Panc1 (cell line): ENCODE data around the gene NR1H3. TPM values are rescaled to one million over a fixed set of nuclear protein-coding genes. Genes with fewer than 3 reads are reported as not detected.

ENCODE experiments used
- ATAC-seq: fragments of 200-7000 bp; cut with Tn5 transposase; 2 replicates; pipeline ENCODE4 v1.9.1; 2020; ENCODE audit warnings: mild to moderate bottlenecking, moderate library complexity
- BruUV-seq: library from RNA; stranded (reverse); fragments of 400-500 nt; replicated peaks from 2 replicates; lab custom pipeline; 2021; lab: Mats Ljungman, UMichigan
- CTCF ChIA-PET: fragments of 300-600 bp; sonication (Branson Sonifier 250); formaldehyde crosslinking; loops from one replicate; lab custom pipeline; 2022; ENCODE audit warnings: antibody characterized with exemption; lab: Charles Lee
- POLR2A ChIA-PET: fragments of 300-600 bp; sonication (Branson Sonifier 250); formaldehyde crosslinking; loops from one replicate; lab custom pipeline; 2022; ENCODE audit warnings: antibody characterized with exemption; lab: Charles Lee
- DNase-seq: peaks from one replicate; pipeline ENCODE4 v3.0.0-alpha.2; 2010; ENCODE audit warnings: low read depth, low spot score
- H3K27ac ChIP-seq: 2 replicates; pipeline ENCODE4 v1.5.1; 2011; ENCODE audit warnings: mild to moderate bottlenecking, low read length, inconsistent platforms
- H3K27me3 ChIP-seq: fragments of 200-500 bp; sonication (Bioruptor generic); 2 replicates; pipeline ENCODE4 v1.6.0; 2014; ENCODE audit warnings: low read length, inconsistent platforms; ENCODE audit not compliant: control insufficient read depth, insufficient read depth
- H3K36me3 ChIP-seq: fragments of 200-500 bp; sonication (Bioruptor generic); 2 replicates; pipeline ENCODE4 v1.5.1; 2014; ENCODE audit warnings: inconsistent platforms, mild to moderate bottlenecking, low read length, moderate library complexity; ENCODE audit not compliant: control insufficient read depth, insufficient read depth
- H3K4me1 ChIP-seq: 2 replicates; pipeline ENCODE4 v1.5.1; 2011; ENCODE audit warnings: inconsistent platforms, mild to moderate bottlenecking, low read length, moderate library complexity; ENCODE audit not compliant: control insufficient read depth, insufficient read depth
- H3K4me3 ChIP-seq, 2 experiments: 2 replicates each; pipeline ENCODE4 v1.5.1; 2011 to 2012; ENCODE audit warnings: low read depth in 2 of 2, low read length in 2 of 2, mild to moderate bottlenecking in 2 of 2, inconsistent platforms in 1 of 2, moderate library complexity in 1 of 2
- H3K9me3 ChIP-seq: fragments of 200-500 bp; sonication (Bioruptor generic); 2 replicates; pipeline ENCODE4 v1.5.1; 2014; ENCODE audit warnings: low read depth, mild to moderate bottlenecking, inconsistent platforms, low read length, moderate library complexity; ENCODE audit not compliant: control insufficient read depth, insufficient read depth
- POLR2AphosphoS5 ChIP-seq: IDR thresholded peaks from 2 replicates; pipeline ENCODE4 v1.6.1; 2012; ENCODE audit warnings: mild to moderate bottlenecking, low read depth, low read length, moderate library complexity
- SIN3A ChIP-seq: IDR thresholded peaks from 2 replicates; pipeline ENCODE4 v1.6.1; 2012; ENCODE audit warnings: low read depth, mild to moderate bottlenecking, low read length, moderate library complexity, borderline replicate concordance; ENCODE audit not compliant: insufficient read depth
- TCF7L2 ChIP-seq: IDR thresholded peaks from 2 replicates; pipeline ENCODE4 v1.6.1; 2011; ENCODE audit warnings: mild to moderate bottlenecking, low read depth, low read length, inconsistent platforms
- in situ Hi-C: cut with HindIII; loops from 2 replicates; pipeline ENCODE4 v1.10.0; 2016; ENCODE audit warnings: low sequenced_read_pairs, low pct_unique_long_range_greater_than_20kb
- intact Hi-C: fragments of 100-400 bp; cut with micrococcal nuclease; formaldehyde crosslinking; loops from one replicate; pipeline ENCODE4 v1.10.0; 2022; ENCODE audit not compliant: unreplicated experiment
- total RNA-seq: library from RNA; stranded (reverse); gene quantifications from one replicate; pipeline ENCODE4 v1.2.1, GENCODE V29; 2021; ENCODE audit not compliant: unreplicated experiment
- TF ChIP-seq, protein P1 (sequence below), 2 experiments: IDR thresholded peaks; 2 replicates each; pipeline ENCODE4 v1.6.1; 2011 to 2012; ENCODE audit warnings: low read depth in 2 of 2, control low read depth in 1 of 2, low read length in 1 of 2, mild to moderate bottlenecking in 1 of 2, moderate library complexity in 1 of 2; ENCODE audit not compliant: insufficient read depth in 1 of 2
- TF ChIP-seq, protein P2 (sequence below): fragments of 450-650 bp; IDR thresholded peaks from 2 replicates; pipeline ENCODE4 v1.5.1; 2017; ENCODE audit warnings: mild to moderate bottlenecking

Gene NR1H3
- total RNA-seq, 1 experiment from 2014 or later = 17.2 TPM

DNA sequence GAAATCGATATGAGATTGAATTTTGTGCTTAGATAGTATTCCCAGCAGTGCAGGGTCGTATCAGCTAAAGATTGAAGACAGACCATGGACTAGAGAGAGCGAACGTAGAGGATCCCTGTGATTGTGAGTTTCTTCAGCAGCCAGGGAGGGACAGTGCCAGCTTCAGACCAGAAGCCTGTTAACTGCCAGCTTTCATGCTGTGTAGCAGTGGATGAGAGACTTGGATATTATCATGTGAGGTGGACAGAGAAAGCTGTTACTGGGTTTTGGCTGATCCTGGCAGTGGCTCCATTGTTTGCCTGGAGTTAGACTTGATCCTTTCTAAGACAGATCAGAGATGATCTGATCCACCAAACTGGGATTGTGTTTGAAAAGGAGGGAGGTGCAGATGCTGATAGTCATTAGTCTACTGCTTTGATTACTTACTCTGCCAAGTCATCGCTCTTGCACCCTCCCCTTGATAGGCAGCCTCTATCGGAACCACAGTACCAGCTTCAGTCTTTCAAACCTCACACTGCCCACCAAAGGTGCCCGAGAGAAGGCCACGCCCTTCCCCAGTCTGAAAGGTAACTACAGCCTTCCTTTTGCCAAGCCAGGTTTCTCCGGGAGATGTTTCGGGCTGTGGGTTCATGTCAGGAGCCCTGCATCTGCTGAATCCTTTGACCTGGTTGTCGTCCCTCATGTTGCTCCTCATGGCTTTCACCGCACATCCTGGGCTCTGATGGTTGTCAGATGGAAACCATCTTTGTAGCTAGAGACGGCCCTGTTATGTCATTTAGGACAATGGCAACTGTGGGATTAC lies 28.4 kb downstream of the NR1H3 start:
- H3K27ac ChIP-seq = no peak overlapping the region
- H3K4me1 ChIP-seq = no peaks in the 10 kb centered on the region
- no peak overlapping the region for H3K4me3 ChIP-seq
- no peak for DNase-seq
- in situ Hi-C loops = no loop called here
- CTCF ChIA-PET = no interaction called here
- H3K9me3 ChIP-seq = no peaks in the 10 kb centered on the region
- intact Hi-C loops = no loop called here
- TF ChIP-seq, protein P1, sequence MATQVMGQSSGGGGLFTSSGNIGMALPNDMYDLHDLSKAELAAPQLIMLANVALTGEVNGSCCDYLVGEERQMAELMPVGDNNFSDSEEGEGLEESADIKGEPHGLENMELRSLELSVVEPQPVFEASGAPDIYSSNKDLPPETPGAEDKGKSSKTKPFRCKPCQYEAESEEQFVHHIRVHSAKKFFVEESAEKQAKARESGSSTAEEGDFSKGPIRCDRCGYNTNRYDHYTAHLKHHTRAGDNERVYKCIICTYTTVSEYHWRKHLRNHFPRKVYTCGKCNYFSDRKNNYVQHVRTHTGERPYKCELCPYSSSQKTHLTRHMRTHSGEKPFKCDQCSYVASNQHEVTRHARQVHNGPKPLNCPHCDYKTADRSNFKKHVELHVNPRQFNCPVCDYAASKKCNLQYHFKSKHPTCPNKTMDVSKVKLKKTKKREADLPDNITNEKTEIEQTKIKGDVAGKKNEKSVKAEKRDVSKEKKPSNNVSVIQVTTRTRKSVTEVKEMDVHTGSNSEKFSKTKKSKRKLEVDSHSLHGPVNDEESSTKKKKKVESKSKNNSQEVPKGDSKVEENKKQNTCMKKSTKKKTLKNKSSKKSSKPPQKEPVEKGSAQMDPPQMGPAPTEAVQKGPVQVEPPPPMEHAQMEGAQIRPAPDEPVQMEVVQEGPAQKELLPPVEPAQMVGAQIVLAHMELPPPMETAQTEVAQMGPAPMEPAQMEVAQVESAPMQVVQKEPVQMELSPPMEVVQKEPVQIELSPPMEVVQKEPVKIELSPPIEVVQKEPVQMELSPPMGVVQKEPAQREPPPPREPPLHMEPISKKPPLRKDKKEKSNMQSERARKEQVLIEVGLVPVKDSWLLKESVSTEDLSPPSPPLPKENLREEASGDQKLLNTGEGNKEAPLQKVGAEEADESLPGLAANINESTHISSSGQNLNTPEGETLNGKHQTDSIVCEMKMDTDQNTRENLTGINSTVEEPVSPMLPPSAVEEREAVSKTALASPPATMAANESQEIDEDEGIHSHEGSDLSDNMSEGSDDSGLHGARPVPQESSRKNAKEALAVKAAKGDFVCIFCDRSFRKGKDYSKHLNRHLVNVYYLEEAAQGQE (IDR thresholded peaks at IDR 0.05; ENCODE audit: insufficient read depth in 1 of 2, low read depth in 2 of 2, low read length in 1 of 2) = no peak
- TF ChIP-seq SIN3A (no peak), TCF7L2 (no peak), POLR2AphosphoS5 (no peak)
- TF ChIP-seq, protein P2, sequence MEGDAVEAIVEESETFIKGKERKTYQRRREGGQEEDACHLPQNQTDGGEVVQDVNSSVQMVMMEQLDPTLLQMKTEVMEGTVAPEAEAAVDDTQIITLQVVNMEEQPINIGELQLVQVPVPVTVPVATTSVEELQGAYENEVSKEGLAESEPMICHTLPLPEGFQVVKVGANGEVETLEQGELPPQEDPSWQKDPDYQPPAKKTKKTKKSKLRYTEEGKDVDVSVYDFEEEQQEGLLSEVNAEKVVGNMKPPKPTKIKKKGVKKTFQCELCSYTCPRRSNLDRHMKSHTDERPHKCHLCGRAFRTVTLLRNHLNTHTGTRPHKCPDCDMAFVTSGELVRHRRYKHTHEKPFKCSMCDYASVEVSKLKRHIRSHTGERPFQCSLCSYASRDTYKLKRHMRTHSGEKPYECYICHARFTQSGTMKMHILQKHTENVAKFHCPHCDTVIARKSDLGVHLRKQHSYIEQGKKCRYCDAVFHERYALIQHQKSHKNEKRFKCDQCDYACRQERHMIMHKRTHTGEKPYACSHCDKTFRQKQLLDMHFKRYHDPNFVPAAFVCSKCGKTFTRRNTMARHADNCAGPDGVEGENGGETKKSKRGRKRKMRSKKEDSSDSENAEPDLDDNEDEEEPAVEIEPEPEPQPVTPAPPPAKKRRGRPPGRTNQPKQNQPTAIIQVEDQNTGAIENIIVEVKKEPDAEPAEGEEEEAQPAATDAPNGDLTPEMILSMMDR = no peak
- TSS peak; percentile 10 for BruUV-seq
- POLR2A ChIA-PET = interaction anchor here (0.6 kb wide), 1 partner anchor 71 kb away, joined by 3 read pairs; the partner anchor contains the start of gene DDB2
- H3K27me3 ChIP-seq = no peaks in the 10 kb centered on the region
- H3K36me3 ChIP-seq = peaks cover 19% of the 10 kb centered on the region
- ATAC-seq = no peak

DNA sequence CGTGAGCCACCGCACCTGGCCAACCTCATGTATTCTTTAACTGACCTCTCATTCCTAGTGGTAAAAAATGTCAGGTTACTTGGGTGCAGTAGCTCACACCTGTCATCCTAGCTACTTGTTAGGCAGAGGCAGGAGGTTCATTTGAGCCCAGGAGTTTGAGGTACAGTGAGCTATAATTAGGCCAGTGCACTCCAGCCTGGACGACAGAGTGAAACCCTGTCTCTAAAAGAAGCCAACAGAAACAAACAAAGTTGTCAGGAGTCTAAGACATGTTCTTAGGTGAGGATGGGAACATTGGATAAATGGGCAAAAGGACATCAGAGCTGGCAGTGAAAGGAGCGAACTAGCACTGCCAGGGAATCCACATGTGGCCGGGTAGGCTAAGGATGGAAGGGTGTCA lies 30.3 kb downstream of the NR1H3 start:
- intact Hi-C loops = no loop called here
- no peak overlapping the region for H3K27ac ChIP-seq
- no peaks in the 10 kb centered on the region for H3K27me3 ChIP-seq
- in situ Hi-C loops = no loop called here
- CTCF ChIA-PET = no interaction called here
- BruUV-seq = no TSS peak
- POLR2A ChIA-PET = no interaction called here
- no peak for ATAC-seq
- H3K4me3 ChIP-seq = no peak overlapping the region
- no peak for DNase-seq
- no peaks in the 10 kb centered on the region for H3K4me1 ChIP-seq
- H3K36me3 ChIP-seq = peaks cover 12% of the 10 kb centered on the region
- no peaks in the 10 kb centered on the region for H3K9me3 ChIP-seq
- no peak for TF ChIP-seq SIN3A
- TF ChIP-seq, protein P1 (IDR thresholded peaks at IDR 0.05; ENCODE audit: insufficient read depth in 1 of 2, low read depth in 2 of 2, low read length in 1 of 2) = no peak
- TF ChIP-seq, protein P2 = no peak
- TF ChIP-seq POLR2AphosphoS5 = no peak
- no peak for TF ChIP-seq TCF7L2
